GM13977 (cell line): ENCODE data around the gene BAD.

Experiments
- DNase-seq: peaks from one replicate; pipeline ENCODE4 v3.0.0; 2012; ENCODE audit warnings: low spot score
- in situ Hi-C: fragments of 300-500 bp; cut with MboI; formaldehyde crosslinking; loops from one replicate; pipeline ENCODE4 v1.12.0; 2022; ENCODE audit warnings: low sequenced_read_pairs, low pct_unique_long_range_greater_than_20kb, mixed read lengths, inconsistent platforms; ENCODE audit not compliant: unreplicated experiment
- TF ChIP-seq, protein P1 (sequence below): IDR thresholded peaks from 2 replicates; pipeline ENCODE4 v1.5.1; 2012; ENCODE audit warnings: mild to moderate bottlenecking, control low read depth; ENCODE audit not compliant: insufficient read depth; ENCODE audit errors: extremely low read depth, missing control alignments

The BAD gene

DNA sequence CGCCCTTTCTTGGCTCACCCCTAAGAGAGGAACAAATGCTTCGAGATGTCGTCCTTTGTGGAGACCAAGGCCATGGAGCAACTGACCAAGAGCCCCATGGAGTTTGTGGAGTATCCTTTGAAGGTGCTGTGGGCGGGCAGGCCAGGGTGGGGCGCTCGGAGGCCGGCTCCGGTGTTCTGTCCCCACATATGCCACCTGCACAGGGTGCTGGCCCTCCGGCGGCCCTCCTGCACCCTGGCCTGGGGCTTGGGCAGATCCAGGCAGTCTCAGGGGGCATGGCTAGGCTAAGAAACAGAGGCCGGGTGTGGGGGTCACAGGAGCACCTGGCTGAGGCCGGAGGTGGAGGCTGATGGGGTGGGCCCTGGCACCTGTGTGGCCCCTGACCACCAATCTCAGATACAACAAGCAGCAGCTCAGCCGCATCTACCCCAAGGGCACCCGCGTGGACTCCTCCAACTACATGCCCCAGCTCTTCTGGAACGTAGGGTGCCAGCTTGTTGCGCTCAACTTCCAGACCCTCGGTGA, 22.8 kb downstream of the BAD start:
- DNase-seq, result no peak
- TF ChIP-seq, protein P1, sequence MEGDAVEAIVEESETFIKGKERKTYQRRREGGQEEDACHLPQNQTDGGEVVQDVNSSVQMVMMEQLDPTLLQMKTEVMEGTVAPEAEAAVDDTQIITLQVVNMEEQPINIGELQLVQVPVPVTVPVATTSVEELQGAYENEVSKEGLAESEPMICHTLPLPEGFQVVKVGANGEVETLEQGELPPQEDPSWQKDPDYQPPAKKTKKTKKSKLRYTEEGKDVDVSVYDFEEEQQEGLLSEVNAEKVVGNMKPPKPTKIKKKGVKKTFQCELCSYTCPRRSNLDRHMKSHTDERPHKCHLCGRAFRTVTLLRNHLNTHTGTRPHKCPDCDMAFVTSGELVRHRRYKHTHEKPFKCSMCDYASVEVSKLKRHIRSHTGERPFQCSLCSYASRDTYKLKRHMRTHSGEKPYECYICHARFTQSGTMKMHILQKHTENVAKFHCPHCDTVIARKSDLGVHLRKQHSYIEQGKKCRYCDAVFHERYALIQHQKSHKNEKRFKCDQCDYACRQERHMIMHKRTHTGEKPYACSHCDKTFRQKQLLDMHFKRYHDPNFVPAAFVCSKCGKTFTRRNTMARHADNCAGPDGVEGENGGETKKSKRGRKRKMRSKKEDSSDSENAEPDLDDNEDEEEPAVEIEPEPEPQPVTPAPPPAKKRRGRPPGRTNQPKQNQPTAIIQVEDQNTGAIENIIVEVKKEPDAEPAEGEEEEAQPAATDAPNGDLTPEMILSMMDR, result no peak
- in situ Hi-C loops, result no loop called here

DNA sequence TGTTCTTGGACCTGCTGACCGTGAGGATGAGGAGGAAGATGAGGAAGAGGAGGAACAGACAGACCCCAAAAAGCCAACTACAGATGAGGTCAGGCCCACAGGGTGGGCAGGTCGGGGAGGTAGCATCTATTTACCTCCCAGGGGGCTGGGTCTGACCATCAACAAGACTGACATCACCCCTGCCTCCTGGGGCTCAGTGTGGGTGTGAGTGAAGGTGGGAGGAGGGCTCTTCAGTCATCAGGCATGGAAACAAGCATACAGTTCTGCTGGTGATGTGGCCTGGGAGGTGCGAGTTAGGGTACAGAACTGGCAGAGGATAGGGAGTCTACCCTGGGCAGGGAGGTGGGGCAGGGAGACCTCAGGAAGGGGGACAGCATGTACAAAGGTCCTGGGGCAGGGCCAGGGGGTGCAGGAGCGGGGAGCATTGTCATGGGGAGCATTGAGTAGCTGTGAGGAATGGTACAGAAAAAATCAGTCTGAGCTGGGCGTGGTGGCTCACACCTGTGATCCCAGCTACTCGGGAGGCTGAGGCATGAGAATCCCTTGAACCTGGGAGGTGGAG, 24.2 kb downstream of the BAD start:
- TF ChIP-seq, protein P1, result no peak
- peak; percentile 69 for DNase-seq
- in situ Hi-C loops, result no loop called here

DNA sequence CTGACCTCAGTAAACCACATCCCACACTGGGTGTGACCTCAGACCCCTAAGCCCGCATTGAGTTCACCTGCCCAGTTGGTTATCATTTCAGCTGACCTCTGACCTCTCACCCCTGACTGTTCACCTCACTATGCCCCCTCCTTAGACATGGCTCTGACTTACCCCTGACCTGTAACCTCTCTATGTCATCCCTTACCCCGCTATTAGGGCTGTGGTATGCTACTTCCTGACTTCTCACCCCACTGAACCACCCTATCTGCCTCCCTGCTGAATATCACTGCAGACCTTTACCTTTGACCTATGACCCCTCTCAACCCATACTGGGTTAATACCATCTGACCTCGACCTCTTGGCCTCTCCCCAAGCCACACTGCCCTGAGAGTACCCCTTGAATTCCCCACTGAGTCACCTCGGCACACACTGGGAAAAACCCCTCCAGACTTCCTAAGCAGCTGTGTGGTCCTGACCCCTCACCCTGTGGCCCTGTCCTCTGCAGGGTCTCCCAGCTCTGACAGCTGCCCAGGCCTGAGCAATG, 24.9 kb downstream of the BAD start:
- TF ChIP-seq, protein P1, result no peak
- DNase-seq, result peak; percentile 70

DNA sequence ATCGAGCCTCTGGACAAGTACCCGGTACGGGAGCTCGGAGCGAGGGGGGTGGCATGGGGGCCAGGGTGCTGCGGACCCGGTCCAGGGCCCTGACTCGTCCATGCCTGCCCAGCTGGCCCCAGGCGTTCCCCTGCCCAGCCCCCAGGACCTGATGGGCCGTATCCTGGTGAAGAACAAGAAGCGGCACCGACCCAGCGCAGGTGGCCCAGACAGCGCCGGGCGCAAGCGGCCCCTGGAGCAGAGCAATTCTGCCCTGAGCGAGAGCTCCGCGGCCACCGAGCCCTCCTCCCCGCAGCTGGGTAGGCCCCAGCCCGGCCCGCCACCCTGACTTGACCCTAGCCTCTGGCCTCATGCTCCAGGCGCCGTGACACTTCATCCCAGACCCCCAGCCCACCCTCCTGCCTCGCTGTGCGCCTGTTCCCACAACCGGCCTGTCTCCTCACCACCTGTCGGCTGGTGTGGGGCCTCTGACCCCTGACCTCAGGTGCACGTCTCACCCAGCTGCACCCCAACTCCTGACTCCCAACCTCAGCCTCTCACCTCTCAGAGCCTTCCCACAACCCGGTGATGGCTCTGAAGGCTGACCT, 25.4 kb downstream of the BAD start:
- TF ChIP-seq, protein P1, result no peak
- in situ Hi-C loops, result no loop called here
- no peak for DNase-seq

More for the DNA sequence above, 24.9 kb downstream of the BAD start:
- in situ Hi-C loops, result no loop called here

DNA sequence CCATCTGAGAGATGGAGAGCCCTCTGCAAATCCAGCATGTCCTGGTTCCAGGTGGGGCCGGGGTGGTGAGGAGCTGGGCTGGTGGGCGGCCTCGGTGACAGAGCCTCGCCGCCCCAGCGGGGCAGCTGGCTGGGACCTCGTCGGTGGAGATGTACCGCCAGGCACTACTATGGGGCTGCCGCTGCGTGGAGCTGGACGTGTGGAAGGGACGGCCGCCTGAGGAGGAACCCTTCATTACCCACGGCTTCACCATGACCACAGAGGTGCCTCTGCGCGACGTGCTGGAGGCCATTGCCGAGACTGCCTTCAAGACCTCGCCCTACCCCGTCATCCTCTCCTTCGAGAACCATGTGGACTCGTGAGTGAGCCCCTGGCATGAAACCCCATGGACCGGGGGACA, 26.1 kb downstream of the BAD start:
- DNase-seq, result peak; percentile 27
- in situ Hi-C loops, result no loop called here
- TF ChIP-seq, protein P1, result no peak

DNA sequence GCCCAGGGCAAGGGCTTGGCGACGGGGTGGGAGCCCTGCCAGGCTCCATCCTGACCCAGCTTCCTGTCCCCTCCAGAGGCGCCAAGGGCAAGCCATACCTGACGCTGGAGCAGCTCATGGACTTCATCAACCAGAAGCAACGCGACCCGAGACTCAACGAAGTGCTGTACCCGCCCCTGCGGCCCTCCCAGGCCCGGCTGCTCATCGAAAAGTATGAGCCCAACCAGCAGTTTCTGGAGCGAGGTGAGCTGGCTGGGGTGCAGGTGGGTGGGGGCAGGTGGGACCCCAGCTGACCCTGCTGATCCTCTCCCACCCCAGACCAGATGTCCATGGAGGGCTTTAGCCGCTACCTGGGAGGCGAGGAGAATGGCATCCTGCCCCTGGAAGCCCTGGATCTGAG, 28.2 kb downstream of the BAD start:
- in situ Hi-C loops, result no loop called here

More for the DNA sequence above, 28.2 kb downstream of the BAD start:
- DNase-seq, result no peak
- TF ChIP-seq, protein P1, result no peak
